ENCODE data around the gene NCKIPSD.
A peak's percentile ranks its signal among the peaks of the same experiment; 100 is the strongest.
"Not testable (repeated sequence)": the region's sequence is repeated elsewhere in the genome, so short reads cannot be mapped to it uniquely, and the experiment has no call there.

NCKIPSD gene

DNA sequence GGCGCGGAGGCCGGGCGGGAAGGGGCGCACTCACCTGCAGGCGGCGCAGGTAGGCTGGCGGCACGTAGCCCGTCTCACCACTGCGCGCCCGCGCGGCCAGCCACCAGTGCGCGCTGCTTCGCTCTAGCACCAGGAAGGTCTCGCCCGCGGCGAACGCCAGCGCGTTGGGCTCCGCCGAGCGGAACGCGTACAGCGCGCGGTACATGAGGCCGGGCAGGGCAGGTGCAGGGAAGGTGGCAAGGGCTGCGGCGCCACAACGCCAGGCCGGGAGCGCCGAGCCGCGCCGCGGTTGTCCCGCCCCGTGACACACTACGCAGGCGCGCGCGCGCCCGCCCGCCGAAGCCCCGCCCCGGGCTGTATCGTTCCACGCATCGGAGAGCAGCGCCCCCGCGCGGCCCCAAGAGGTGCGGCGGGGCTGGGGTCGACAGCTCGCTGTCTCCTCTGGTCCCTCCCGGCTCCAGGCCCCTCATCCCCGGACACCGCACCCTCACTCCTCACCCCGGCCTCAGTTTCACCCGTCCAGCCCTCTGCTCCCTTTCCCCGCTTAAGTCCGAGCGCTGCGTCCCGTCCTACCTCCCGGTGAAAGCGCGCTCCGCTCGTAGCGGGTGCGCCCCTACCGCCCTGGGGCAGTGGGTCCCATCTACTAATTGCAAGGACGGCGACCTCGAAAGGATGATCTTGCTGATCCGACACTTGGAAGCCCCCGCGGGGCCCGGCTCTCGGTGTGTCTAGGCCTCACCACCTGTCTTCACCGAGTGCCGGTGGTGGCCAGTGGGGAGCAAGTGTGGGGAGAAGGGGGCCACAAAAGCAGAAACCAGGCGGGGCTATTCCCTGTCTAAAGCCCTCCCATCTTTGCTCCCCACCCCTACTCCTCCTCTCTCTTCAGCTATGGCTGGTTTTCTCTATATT, at the start of gene NCKIPSD:
NCKIPSD (minus strand) TSS at position 313 of the 909 bp plus-strand sequence; CDS start at position 205, 108 bp downstream.
- peak; percentile 49 for DNase-seq

DNA sequence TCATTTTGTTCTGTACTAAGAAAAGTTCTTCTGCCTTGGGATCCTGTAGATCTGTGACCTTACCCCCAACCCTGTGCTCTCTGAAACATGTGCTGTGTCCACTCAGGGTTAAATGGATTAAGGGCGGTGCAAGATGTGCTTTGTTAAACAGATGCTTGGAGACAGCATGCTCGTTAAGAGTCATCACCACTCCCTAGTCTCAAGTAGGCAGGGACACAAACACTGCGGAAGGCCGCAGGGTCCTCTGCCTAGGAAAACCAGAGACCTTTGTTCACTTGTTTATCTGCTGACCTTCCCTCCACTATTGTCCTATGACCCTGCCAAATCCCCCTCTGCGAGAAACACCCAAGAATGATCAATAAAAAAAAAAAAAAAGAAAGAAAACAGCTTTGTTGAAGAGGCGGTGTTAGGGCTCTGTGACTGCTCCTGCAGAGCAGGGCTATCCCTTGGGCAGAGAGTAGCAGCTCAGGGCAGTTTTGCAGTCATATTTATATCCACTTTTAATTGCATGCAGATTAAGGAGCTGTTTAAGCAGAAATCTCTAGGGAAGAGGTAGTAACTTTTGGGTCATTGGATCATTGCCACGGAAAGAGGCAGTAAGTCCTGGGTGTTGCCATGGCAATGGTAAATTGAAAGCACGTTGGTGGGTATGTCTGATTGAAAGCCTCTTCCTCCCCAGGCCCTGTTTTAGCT, 49.5 kb upstream of the NCKIPSD start:
- not testable (repeated sequence) for DNase-seq

DNA sequence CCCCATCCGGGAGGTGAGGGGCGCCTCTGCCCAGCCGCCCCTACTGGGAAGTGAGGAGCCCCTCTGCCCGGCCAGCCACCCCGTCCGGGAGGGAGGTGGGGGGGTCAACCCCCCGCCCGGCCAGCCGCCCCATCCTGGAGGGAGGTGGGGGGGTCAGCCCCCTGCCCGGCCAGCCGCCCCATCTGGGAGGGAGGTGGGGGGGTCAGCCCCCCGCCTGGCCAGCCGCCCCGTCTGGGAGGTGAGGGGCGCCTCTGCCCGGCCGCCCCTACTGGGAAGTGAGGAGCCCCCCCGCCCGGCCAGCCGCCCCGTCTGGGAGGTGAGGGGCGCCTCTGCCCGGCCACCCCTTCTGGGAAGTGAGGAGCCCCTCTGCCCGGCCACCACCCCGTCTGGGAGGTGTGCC, 48.8 kb upstream of the NCKIPSD start:
- DNase-seq: not testable (repeated sequence)

- not testable (repeated sequence) for DNase-seq
These were observed 48.2 kb upstream of the NCKIPSD start for GRCh38 chr3:48733752-48734518.

GRCh38 chr3:48727511-48727910, 41.8 kb upstream of the NCKIPSD start:
- DNase-seq: no peak

DNA sequence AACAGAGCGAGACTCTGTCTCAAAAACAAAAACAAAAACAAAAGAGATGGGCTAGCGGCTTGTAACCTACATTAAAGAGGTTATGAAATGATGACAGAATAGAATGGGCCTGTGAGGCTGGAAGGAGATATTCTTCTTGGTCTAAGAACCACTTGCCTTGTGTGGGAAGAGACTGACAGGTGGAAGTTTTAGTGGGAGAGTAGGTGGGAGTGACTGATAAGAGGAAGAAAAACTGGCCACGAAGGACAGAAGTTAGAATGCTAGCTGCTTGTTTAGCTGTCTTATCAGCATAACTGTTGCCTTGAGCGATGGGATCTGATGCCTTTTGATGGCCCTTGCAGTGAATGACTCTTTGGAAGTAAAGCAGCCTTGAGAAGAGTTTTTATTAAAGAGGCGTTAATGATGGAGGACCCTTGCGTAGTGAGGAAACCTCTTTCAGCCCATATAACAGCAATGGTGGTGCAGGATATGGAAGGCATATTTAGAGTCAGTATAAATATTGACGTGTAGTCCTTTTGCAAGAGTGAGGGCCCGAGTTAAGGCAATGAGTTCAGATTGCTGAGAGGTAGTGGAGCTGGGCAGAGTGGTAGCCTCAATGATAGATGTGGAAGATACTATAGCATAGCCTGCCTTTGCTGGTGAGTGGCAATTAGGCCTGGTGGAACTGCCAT, 39.6 kb upstream of the NCKIPSD start:
- not testable (repeated sequence) for DNase-seq

GRCh38 chr3:48723725-48724124, 38.0 kb upstream of the NCKIPSD start:
- DNase-seq: no peak

DNA sequence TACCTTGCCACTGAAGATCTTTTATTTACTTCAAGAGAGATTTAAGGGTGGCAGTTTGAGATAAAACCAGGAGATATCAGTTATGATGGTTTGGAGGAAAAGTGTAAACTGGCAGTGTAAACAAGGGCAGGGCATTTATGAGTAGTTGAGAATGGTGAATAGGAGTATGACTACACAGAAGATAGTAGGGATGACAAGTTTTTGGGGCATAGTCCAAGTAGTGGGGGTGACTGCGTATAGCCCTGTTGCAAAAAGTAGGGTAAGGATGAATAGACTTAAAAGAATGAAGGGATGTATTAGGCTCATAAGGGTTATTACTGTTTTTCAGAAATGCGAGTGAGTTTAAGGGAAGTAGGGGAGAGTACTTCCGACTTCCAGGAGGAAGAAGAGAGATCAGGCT, 37.6 kb upstream of the NCKIPSD start:
- DNase-seq: not testable (repeated sequence)

GRCh38 chr3:48716982-48717746, 31.4 kb upstream of the NCKIPSD start, which contains the start of gene IP6K2:
TSS of gene IP6K2 (minus strand) at chr3:48717221. CDS start at chr3:48695291, 21,930 bp downstream.
- peak; percentile 75 for DNase-seq

GRCh38 chr3:48716508-48716981, 30.8 kb upstream of the NCKIPSD start:
- no peak for DNase-seq

DNA sequence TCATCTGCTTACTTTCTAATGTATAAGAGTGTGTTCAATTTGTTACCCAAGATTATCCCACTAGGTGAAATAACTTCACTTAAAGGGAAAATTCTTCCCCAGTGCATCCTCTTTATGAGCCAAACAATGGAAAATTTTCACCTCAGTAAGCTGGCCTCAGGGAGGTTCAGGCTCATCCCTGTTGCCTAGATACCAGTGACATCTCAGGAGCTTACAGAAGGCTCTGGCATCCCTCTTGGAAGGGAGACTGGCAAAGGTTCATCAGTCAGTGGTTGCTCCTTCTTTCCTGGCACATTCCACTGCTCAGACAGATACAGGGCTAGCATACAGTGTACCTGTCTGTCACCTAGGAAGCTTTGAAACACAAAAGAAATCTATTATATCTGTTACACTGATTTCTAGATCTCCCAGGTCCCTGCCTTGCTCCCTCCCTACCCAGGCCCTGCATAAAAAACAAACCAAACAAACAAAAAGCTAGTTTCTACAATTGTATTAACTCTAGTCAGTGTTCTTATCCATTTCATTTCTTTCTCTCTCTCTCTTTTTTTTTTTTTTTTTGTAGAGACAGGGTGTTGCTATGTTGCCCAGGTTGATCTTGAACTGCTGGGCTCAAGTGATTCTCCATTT, 29.6 kb upstream of the NCKIPSD start:
- DNase-seq: no peak

- DNase-seq: no peak
These were observed 26.0 kb upstream of the NCKIPSD start for GRCh38 chr3:48711727-48712126.

- no peak for DNase-seq
These were observed 23.3 kb upstream of the NCKIPSD start for GRCh38 chr3:48709051-48709461.

- no peak for DNase-seq
These were observed 22.8 kb upstream of the NCKIPSD start for GRCh38 chr3:48708481-48708889.

DNA sequence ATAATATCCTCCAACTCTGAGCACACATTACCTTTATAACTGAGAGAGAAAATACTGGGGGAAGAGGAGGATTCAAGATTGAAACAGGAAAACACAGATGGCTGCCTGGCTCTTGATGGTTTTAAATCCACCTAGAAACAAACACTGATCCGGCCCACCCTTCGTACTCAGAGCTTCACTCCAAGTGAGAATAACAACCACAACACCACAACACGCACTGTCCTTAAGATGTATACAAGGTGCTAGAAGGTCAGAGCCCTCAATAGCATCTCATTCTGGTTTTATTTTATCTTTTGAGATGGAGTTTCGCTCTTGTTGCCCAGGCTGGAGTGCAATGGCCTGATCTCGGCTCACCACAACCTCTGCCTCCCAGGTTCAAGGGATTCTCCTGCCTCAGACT, 21.4 kb upstream of the NCKIPSD start:
- no peak for DNase-seq

DNA sequence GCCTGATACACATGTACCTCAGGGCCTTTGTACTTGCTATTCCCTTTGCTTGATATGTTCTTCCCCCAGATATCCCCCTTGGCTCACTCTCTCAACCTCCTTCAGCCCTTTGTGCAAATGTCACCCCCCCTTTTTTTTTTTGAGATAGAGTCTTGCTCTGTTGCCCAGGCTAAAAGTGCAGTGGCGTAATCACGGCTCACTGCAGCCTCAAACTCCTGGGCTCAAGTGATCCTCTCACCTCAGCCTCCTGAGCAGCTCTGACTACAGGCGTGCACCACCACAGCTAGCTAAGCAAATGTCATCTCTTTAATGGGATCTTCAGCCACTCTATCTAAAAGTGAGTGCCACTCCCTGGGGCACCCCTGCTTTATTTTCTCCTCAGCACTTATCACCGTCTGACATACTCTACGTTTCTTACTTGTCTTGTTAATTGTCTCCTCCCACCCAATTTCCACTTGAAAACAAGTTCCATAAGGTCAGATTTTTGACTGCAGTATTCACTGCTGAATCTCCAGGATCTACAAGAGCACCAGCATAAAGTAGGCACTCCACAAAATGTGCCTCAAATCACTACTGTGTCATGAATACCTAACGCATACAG, 16.7 kb upstream of the NCKIPSD start:
- no peak for DNase-seq

DNA sequence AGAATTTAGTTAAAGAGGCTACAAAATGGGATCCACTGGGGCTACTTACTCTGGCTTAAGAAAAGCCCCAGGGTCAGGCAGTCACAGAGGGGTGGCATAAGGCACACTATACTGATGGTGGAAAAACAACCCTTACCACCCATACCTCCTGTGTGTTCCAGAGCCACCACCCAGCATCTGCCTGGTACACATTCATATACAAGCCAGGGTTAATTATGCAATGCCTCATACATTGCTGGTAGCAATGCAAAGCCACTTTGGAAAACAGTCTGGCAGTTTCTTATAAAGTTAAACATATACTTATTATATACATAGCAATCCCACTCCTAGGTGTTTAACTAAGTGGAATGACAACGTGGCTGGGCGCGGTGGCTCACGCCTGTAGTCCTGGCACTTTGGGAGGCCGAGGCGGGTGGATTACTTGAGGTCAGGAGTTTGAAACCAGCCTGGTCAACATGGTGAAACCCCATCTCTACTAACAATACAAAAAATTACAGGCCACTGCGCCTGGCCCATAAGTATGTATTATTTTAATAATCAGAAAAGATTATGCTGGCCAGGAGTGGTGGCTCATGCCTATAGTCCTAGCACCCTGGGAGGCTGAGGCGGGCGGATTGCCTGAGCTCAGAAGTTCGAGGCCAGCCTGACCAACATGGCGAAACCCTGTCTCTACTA, 15.2 kb upstream of the NCKIPSD start:
- no peak for DNase-seq

DNA sequence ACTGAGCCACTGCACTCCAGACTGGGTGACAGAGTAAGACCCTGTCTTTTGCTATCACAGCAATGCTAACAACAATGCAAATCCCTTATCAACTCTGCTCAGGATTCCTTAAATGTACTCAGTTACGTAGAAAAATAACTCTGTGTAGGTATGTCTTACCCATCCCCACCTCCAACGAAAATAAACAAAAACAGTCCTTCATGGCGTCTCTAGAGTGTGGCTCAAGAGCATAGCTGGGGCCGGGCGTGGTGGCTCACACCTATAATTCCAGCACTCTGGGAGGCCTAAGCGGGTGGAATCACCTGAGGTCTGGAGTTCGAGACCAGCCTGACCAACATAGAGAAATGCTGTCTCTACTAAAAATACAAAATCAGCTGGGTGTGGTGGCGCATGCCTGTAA, 13.2 kb upstream of the NCKIPSD start:
- DNase-seq: no peak

- no peak for DNase-seq
These were observed 12.2 kb upstream of the NCKIPSD start for GRCh38 chr3:48697952-48698351.

DNA sequence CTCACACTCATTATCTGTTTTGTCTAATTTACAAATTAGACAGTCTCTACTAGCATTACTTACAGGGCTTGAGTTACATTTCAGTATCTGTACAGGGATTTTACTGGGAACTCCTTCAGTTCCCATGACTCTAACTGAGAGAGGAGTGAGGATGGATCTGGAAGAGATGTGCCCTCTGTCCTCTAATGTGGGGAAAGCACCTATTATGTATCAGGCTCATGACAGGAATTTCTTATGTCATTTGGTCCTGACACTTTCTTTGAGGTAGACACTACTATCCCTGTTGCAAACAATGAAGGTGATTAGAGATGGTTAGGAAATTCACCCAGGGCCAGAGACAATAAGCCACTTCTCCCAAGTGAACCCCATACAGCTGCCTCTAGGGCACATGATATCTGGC, 10.9 kb upstream of the NCKIPSD start:
- no peak for DNase-seq
